ENCODE measurements around the gene CCR1. TPM values are rescaled to one million over a fixed set of nuclear protein-coding genes. Genes with fewer than 3 reads are reported as not detected.

CCR1 gene
- polyA plus RNA-seq, 1 of the 3 experiments (the other 2 are of a cell fraction): not detected

GRCh38 chr3:46245146-46245545 lies 37.0 kb upstream of the CCR1 start (continued):
- no peak for TF ChIP-seq RXRA (IDR thresholded peaks at IDR 0.05; ENCODE audit: borderline replicate concordance, low read depth)
- TF ChIP-seq EP300 (IDR thresholded peaks at IDR 0.05; ENCODE audit: borderline replicate concordance in 1 of 2, low read depth in 1 of 2, low read length in 1 of 2): no peak
- TF ChIP-seq FOXJ3 (CRISPR knock-in tag; IDR thresholded peaks at IDR 0.05): no peak
- TF ChIP-seq ELF1 (IDR thresholded peaks at IDR 0.05): no peak
- TF ChIP-seq EZH2phosphoT487 (IDR thresholded peaks at IDR 0.05; ENCODE audit: borderline replicate concordance, low read depth): no peak
- TF ChIP-seq SMC3 (IDR thresholded peaks at IDR 0.05; ENCODE audit: low read depth, low read length): no peak
- TF ChIP-seq NRF1 (IDR thresholded peaks at IDR 0.05; ENCODE audit: low read depth, low read length): no peak

GRCh38 chr3:46243560-46243959 lies 35.4 kb upstream of the CCR1 start:
- TF ChIP-seq USF1 (IDR thresholded peaks at IDR 0.05; ENCODE audit: borderline replicate concordance, low read depth): no peak
- TF ChIP-seq RAD21 (IDR thresholded peaks at IDR 0.05; ENCODE audit: low read length): no peak
- TF ChIP-seq POLR2AphosphoS5 (IDR thresholded peaks at IDR 0.05; ENCODE audit: low read depth, low read length): no peak
- no peak for TF ChIP-seq PBX3 (IDR thresholded peaks at IDR 0.05)
- TF ChIP-seq ELF1 (IDR thresholded peaks at IDR 0.05): no peak
- no peak for TF ChIP-seq RCOR1 (IDR thresholded peaks at IDR 0.05; ENCODE audit: low read length)
- TF ChIP-seq TEAD4 (IDR thresholded peaks at IDR 0.05; ENCODE audit: borderline replicate concordance, insufficient read depth): no peak
- no peak for TF ChIP-seq TCF12 (IDR thresholded peaks at IDR 0.05)
- no peak for TF ChIP-seq IRF3 (IDR thresholded peaks at IDR 0.05; ENCODE audit: low read depth, low read length)
- no peak for TF ChIP-seq FOXJ3 (CRISPR knock-in tag; IDR thresholded peaks at IDR 0.05)
- TF ChIP-seq MEF2A (IDR thresholded peaks at IDR 0.05; ENCODE audit: borderline replicate concordance, low read depth): no peak
- no peak for TF ChIP-seq CTCF (IDR thresholded peaks at IDR 0.05)
- no peak for TF ChIP-seq GATA2 (CRISPR knock-in tag; IDR thresholded peaks at IDR 0.05)
- TF ChIP-seq MAX (IDR thresholded peaks at IDR 0.05; ENCODE audit: low read depth): no peak
- TF ChIP-seq FOXM1 (IDR thresholded peaks at IDR 0.05; ENCODE audit: low read depth): no peak
- no peak for TF ChIP-seq RFX5 (IDR thresholded peaks at IDR 0.05; ENCODE audit: low read length)
- TF ChIP-seq FOSL2 (IDR thresholded peaks at IDR 0.05; ENCODE audit: borderline replicate concordance, low read depth): no peak
- TF ChIP-seq SIN3A (IDR thresholded peaks at IDR 0.05; ENCODE audit: borderline replicate concordance, low read depth, low read length): no peak
- no peaks in the 10 kb centered on the region for H3K9me2 ChIP-seq
- 1% methylated on average over 2 of the region's 2 CpGs for WGBS (ENCODE audit: low lambda C conversion rate)

More at GRCh38 chr3:46243560-46243959, 35.4 kb upstream of the CCR1 start:
- no peak overlapping the region for H3K4me2 ChIP-seq
- H3K27me3 ChIP-seq (ENCODE audit: insufficient read depth): peaks cover 9% of the 10 kb centered on the region; the same call in 1 of the 2 replicates
- H3K36me3 ChIP-seq (replicated peaks in 1 of 2; ENCODE audit: control insufficient read depth in 1 of 2, insufficient read depth in 2 of 2, low read length in 1 of 2): no peaks in the 10 kb centered on the region
- no peak for DNase-seq
- ChIA-PET POLR2A (no interaction called here), CTCF (no interaction called here)
- H3K4me3 ChIP-seq (ENCODE audit: low read depth in 2 of 2, low read length in 1 of 2): no peak overlapping the region
- H3K9ac ChIP-seq: no peak overlapping the region
- no peaks in the 10 kb centered on the region for H3K9me3 ChIP-seq
- no peaks in the 10 kb centered on the region for H3K4me1 ChIP-seq (ENCODE audit: control insufficient read depth in 1 of 2, insufficient read depth in 2 of 2, low read depth in 1 of 2, low read length in 1 of 2)
- H3F3A ChIP-seq (replicated peaks; ENCODE audit: insufficient read depth): no peaks in the 10 kb centered on the region
- no peak overlapping the region for H3K27ac ChIP-seq (ENCODE audit: low read depth in 2 of 2, low read length in 1 of 2)
- H3K79me2 ChIP-seq (ENCODE audit: insufficient read depth): no peaks in the 10 kb centered on the region
- no peaks in the 10 kb centered on the region for H4K20me1 ChIP-seq (ENCODE audit: insufficient read depth)
- H2AFZ ChIP-seq (ENCODE audit: low read depth): no peak overlapping the region

Measured in SK-N-SH (cell line).